Activated CD8-positive, alpha-beta memory T cell treated with anti-CD3 and anti-CD28 coated beads, Interleukin-2, amount 50 U/mL, for 24 hours (primary cell): ENCODE measurements around the gene SYMPK.
"Not testable (repeated sequence)": the region's sequence is repeated elsewhere in the genome, so short reads cannot be mapped to it uniquely, and the experiment has no call there.

Source experiments
- DNase-seq: peaks from one replicate; pipeline ENCODE4 v3.0.0-alpha.2; 2020; ENCODE audit errors: extremely low read depth

SYMPK gene

GRCh38 chr19:45804140-45804958, 58.6 kb downstream of the SYMPK start:
- no peak for DNase-seq

- no peak for DNase-seq
These were observed 61.3 kb downstream of the SYMPK start for GRCh38 chr19:45801603-45802175.

- no peak for DNase-seq
These were observed 62.8 kb downstream of the SYMPK start for GRCh38 chr19:45800070-45800553.

GRCh38 chr19:45799541-45799940, 63.4 kb downstream of the SYMPK start:
- DNase-seq, result not testable (repeated sequence)

GRCh38 chr19:45798995-45799517, 63.9 kb downstream of the SYMPK start:
- DNase-seq, result no peak

GRCh38 chr19:45794627-45795026, 68.3 kb downstream of the SYMPK start:
- no peak for DNase-seq

- DNase-seq, result no peak
These were observed 69.1 kb downstream of the SYMPK start for GRCh38 chr19:45793876-45794275.

GRCh38 chr19:45793178-45793564, 69.8 kb downstream of the SYMPK start:
- no peak for DNase-seq

GRCh38 chr19:45792470-45793177, 70.3 kb downstream of the SYMPK start, which contains the start of gene DMWD:
Gene DMWD (minus strand): TSS chr19:45792845. CDS start chr19:45792756, 89 bp downstream.
- peak; percentile 99 for DNase-seq

GRCh38 chr19:45791744-45792469, 71.0 kb downstream of the SYMPK start:
- DNase-seq, result no peak

GRCh38 chr19:45790942-45791341, 72.0 kb downstream of the SYMPK start:
- DNase-seq, result no peak

- DNase-seq, result no peak
These were observed 73.7 kb downstream of the SYMPK start for GRCh38 chr19:45789035-45789786.

- DNase-seq, result no peak
These were observed 76.4 kb downstream of the SYMPK start for GRCh38 chr19:45786533-45786894.

GRCh38 chr19:45785781-45786532, 77.0 kb downstream of the SYMPK start:
- no peak for DNase-seq

GRCh38 chr19:45785097-45785496, 77.8 kb downstream of the SYMPK start:
- no peak for DNase-seq

GRCh38 chr19:45784096-45784495, 78.9 kb downstream of the SYMPK start:
- DNase-seq, result no peak

GRCh38 chr19:45782820-45783785, 79.8 kb downstream of the SYMPK start:
- DNase-seq, result no peak

GRCh38 chr19:45782162-45782691, 80.7 kb downstream of the SYMPK start, which contains the start of gene DMPK:
Gene DMPK (minus strand): TSS chr19:45782490. CDS start chr19:45782352, 138 bp downstream.
- DNase-seq, result no peak
